ES-I3 (cell line): Measurements from ENCODE around the gene LHX1.

Source experiments
- H3K36me3 ChIP-seq: 2 replicates; pipeline ENCODE4 v1.6.1; 2013; ENCODE audit warnings: mild to moderate bottlenecking, low read length, control low read depth, moderate library complexity; ENCODE audit not compliant: insufficient read depth
- H3K4me1 ChIP-seq: 2 replicates; pipeline ENCODE4 v1.6.1; 2013; ENCODE audit warnings: mild to moderate bottlenecking, control low read depth, low read length; ENCODE audit not compliant: insufficient read depth
- H3K9ac ChIP-seq: 2 replicates; pipeline ENCODE4 v1.6.1; 2013; ENCODE audit warnings: low read depth, mild to moderate bottlenecking, low read length, moderate library complexity
- H3K9me3 ChIP-seq: 2 replicates; pipeline ENCODE4 v1.6.1; 2013; ENCODE audit warnings: mild to moderate bottlenecking, low read length, moderate library complexity; ENCODE audit not compliant: control insufficient read depth, insufficient read depth

LHX1 gene

GRCh38 chr17:36937001-36937958 lies at the start of gene LHX1:
Gene LHX1 (plus strand): TSS chr17:36937475. CDS start chr17:36938198, 723 bp downstream.
- Histone ChIP-seq H3K9me3 (no peaks in the 10 kb centered on the region), H3K4me1 (peaks cover 24% of the 10 kb centered on the region), H3K9ac (peak within 1 kb of the TSS; percentile 64; the same call in 1 of the 2 replicates), H3K36me3 (no peaks in the 10 kb centered on the region)

- H3K36me3 ChIP-seq = no peaks in the 10 kb centered on the region
- H3K9me3 ChIP-seq = no peaks in the 10 kb centered on the region
- H3K4me1 ChIP-seq = no peaks in the 10 kb centered on the region; the same call in 1 of the 2 replicates
- no peak overlapping the region for H3K9ac ChIP-seq
Observed at GRCh38 chr17:36888236-36888951, 48.9 kb upstream of the LHX1 start.

- no peak overlapping the region for H3K9ac ChIP-seq
- H3K4me1 ChIP-seq = no peaks in the 10 kb centered on the region; the same call in 1 of the 2 replicates
- no peaks in the 10 kb centered on the region for H3K36me3 ChIP-seq
- H3K9me3 ChIP-seq = no peaks in the 10 kb centered on the region
Observed at GRCh38 chr17:36889770-36890349, 47.4 kb upstream of the LHX1 start.

GRCh38 chr17:36890398-36891168 lies 46.7 kb upstream of the LHX1 start:
- no peaks in the 10 kb centered on the region; the same call in 1 of the 2 replicates for H3K4me1 ChIP-seq
- no peak overlapping the region for H3K9ac ChIP-seq
- H3K9me3 ChIP-seq = no peaks in the 10 kb centered on the region
- H3K36me3 ChIP-seq = no peaks in the 10 kb centered on the region

- no peaks in the 10 kb centered on the region for H3K9me3 ChIP-seq
- H3K36me3 ChIP-seq = no peaks in the 10 kb centered on the region
- no peaks in the 10 kb centered on the region; the same call in 1 of the 2 replicates for H3K4me1 ChIP-seq
- no peak overlapping the region for H3K9ac ChIP-seq
Observed at GRCh38 chr17:36892112-36892838, 45.0 kb upstream of the LHX1 start.

- no peaks in the 10 kb centered on the region for H3K36me3 ChIP-seq
Observed at GRCh38 chr17:36894177-36894576, 43.1 kb upstream of the LHX1 start.

GRCh38 chr17:36894925-36895324 lies 42.4 kb upstream of the LHX1 start:
- H3K36me3 ChIP-seq = no peaks in the 10 kb centered on the region
- H3K4me1 ChIP-seq = peaks cover 8% of the 10 kb centered on the region; the same call in 1 of the 2 replicates
- no peak overlapping the region for H3K9ac ChIP-seq
- no peaks in the 10 kb centered on the region for H3K9me3 ChIP-seq

More at GRCh38 chr17:36894177-36894576, 43.1 kb upstream of the LHX1 start:
- H3K4me1 ChIP-seq = peaks cover under 1% of the 10 kb centered on the region; the same call in 1 of the 2 replicates
- H3K9me3 ChIP-seq = no peaks in the 10 kb centered on the region
- no peak overlapping the region for H3K9ac ChIP-seq

- H3K9ac ChIP-seq = no peak overlapping the region
- no peaks in the 10 kb centered on the region for H3K9me3 ChIP-seq
- H3K4me1 ChIP-seq = peaks cover 28% of the 10 kb centered on the region
- no peaks in the 10 kb centered on the region for H3K36me3 ChIP-seq
Observed at GRCh38 chr17:36899250-36900159, 37.8 kb upstream of the LHX1 start.

GRCh38 chr17:36900160-36900512 lies 37.1 kb upstream of the LHX1 start:
- Histone ChIP-seq H3K36me3 (no peaks in the 10 kb centered on the region), H3K9ac (no peak overlapping the region), H3K9me3 (no peaks in the 10 kb centered on the region), H3K4me1 (peaks cover 28% of the 10 kb centered on the region)

- Histone ChIP-seq H3K9ac (no peak overlapping the region), H3K9me3 (no peaks in the 10 kb centered on the region), H3K4me1 (peaks cover 28% of the 10 kb centered on the region), H3K36me3 (no peaks in the 10 kb centered on the region)
Observed at GRCh38 chr17:36901506-36901905, 35.8 kb upstream of the LHX1 start.

GRCh38 chr17:36907407-36907806 lies 29.9 kb upstream of the LHX1 start:
- no peaks in the 10 kb centered on the region for H3K36me3 ChIP-seq
- H3K9ac ChIP-seq = no peak overlapping the region
- no peaks in the 10 kb centered on the region for H3K4me1 ChIP-seq
- H3K9me3 ChIP-seq = no peaks in the 10 kb centered on the region

- Histone ChIP-seq H3K36me3 (no peaks in the 10 kb centered on the region), H3K4me1 (no peaks in the 10 kb centered on the region; the same call in 1 of the 2 replicates), H3K9ac (no peak overlapping the region), H3K9me3 (no peaks in the 10 kb centered on the region)
Observed at GRCh38 chr17:36910513-36910912, 26.8 kb upstream of the LHX1 start.
